HepG2 (cell line): Measurements from ENCODE around the gene PSMD2. TPM values are rescaled to one million over a fixed set of nuclear protein-coding genes. Genes with fewer than 3 reads are reported as not detected.
A peak's percentile ranks its signal among the peaks of the same experiment; 100 is the strongest.

Source experiments
- CEBPG ChIP-seq: IDR thresholded peaks from 2 replicates; pipeline ENCODE4 v1.6.1; 2016
- MBD4 ChIP-seq: IDR thresholded peaks from 2 replicates; pipeline ENCODE4 v1.6.1; 2012; ENCODE audit warnings: low read length, inconsistent platforms, borderline replicate concordance
- ZNF777 ChIP-seq: sonication (generic); formaldehyde crosslinking; IDR thresholded peaks from 2 replicates; pipeline ENCODE4 v1.4.0; 2020; ENCODE audit warnings: missing genetic modification reagents
- polyA plus RNA-seq, 8 experiments: library from polyadenylated mRNA; depleted of rRNA in 3 of 8; stranded (reverse) in 7 of 8; unstranded in 1 of 8; fragments of >200 nt; fragmentation: Illumina TruSeq in 4 of 8; extraction: Trizol in 4 of 8; gene quantifications; 2 replicates each; pipeline versions ENCODE4 v1.2.1 to v1.2.3, GENCODE V29; 2011 to 2016; ENCODE audit warnings: low read depth in 4 of 8, missing spikeins in 1 of 8, mixed read lengths in 1 of 8; ENCODE audit not compliant: insufficient read depth in 1 of 8
- total RNA-seq, 5 experiments: library from RNA; depleted of rRNA; stranded (reverse); fragments of >200 nt; fragmentation: Illumina TruSeq; extraction: Trizol; gene quantifications; 2 replicates each; pipeline ENCODE4 v1.2.3, GENCODE V29; 2016; ENCODE audit warnings: low read depth in 1 of 5
- TF ChIP-seq, protein P1 (sequence below): IDR thresholded peaks from 2 replicates; pipeline ENCODE4 v1.6.1; 2016; ENCODE audit warnings: missing compliant biosample characterization, missing genetic modification reagents, borderline replicate concordance
- TF ChIP-seq, protein P2 (sequence below): sonication (generic); formaldehyde crosslinking; IDR thresholded peaks from 2 replicates; pipeline ENCODE4 v1.4.0; 2020; ENCODE audit warnings: low read depth, missing genetic modification reagents
- TF ChIP-seq, protein P3 (sequence below): sonication (generic); formaldehyde crosslinking; IDR thresholded peaks from 2 replicates; pipeline ENCODE4 v1.4.0; 2020; ENCODE audit warnings: missing genetic modification reagents
- TF ChIP-seq, protein P4 (sequence below): sonication (generic); formaldehyde crosslinking; IDR thresholded peaks from 2 replicates; pipeline ENCODE4 v1.4.0; 2020; ENCODE audit warnings: missing genetic modification reagents
- TF ChIP-seq, protein P5 (sequence below): sonication (generic); formaldehyde crosslinking; IDR thresholded peaks from 2 replicates; pipeline ENCODE4 v1.8.1; 2023; ENCODE audit warnings: mild to moderate bottlenecking, missing genetic modification reagents, borderline replicate concordance
- TF ChIP-seq, protein P6 (sequence below), 2 experiments: sonication (generic) in 1 of 2; formaldehyde crosslinking in 1 of 2; IDR thresholded peaks; 2 replicates each; pipeline versions ENCODE4 v1.5.1 to v1.6.1; 2011 to 2020; ENCODE audit warnings: borderline replicate concordance in 1 of 2, low read depth in 1 of 2, low read length in 1 of 2, mild to moderate bottlenecking in 1 of 2, missing genetic modification reagents in 1 of 2, moderate library complexity in 1 of 2

Gene PSMD2
- total and polyA plus RNA-seq, 2 of the 13 experiments (the other 11 are each of a cell fraction or from before 2014, with no cell fraction given) = 125 to 200 TPM

DNA sequence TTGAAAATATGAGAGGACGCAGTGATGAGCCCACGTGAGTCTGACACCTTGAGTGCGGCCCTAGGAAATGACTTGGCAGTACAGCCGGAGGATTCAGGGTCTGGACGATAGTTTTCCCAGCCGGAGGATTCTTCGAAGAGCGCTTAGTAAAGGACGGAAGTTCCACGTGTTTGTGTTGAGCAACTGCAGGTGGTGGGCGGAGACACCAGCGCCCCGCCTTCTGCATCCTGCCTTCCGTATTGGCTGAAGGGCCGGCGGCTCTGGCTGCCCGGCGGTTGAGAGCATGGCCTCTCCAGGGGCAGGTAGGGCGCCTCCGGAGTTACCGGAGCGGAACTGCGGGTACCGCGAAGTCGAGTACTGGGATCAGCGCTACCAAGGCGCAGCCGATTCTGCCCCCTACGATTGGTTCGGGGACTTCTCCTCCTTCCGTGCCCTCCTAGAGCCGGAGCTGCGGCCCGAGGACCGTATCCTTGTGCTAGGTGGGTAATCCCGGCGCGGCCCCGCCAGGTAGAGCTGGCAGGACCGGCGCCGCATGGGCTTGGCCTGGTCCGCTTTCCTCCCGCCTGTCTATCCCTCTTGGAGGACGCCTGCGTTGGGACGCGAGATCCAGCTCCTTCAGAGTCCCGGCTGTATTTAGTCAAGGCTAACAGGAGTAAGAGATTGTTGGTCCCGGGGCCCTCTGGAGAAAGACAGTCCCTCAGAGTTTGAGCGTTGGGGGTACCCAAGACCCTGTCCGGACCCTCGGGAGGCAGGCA, 49.5 kb upstream of the PSMD2 start, which contains the start of gene EEF1AKMT4 (continued):
- TF ChIP-seq, protein P1, sequence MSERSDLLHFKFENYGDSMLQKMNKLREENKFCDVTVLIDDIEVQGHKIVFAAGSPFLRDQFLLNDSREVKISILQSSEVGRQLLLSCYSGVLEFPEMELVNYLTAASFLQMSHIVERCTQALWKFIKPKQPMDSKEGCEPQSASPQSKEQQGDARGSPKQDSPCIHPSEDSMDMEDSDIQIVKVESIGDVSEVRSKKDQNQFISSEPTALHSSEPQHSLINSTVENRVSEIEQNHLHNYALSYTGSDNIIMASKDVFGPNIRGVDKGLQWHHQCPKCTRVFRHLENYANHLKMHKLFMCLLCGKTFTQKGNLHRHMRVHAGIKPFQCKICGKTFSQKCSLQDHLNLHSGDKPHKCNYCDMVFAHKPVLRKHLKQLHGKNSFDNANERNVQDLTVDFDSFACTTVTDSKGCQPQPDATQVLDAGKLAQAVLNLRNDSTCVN = no peak
- peak; percentile 97 for TF ChIP-seq CEBPG (CRISPR knock-in tag)
- TF ChIP-seq, protein P2, sequence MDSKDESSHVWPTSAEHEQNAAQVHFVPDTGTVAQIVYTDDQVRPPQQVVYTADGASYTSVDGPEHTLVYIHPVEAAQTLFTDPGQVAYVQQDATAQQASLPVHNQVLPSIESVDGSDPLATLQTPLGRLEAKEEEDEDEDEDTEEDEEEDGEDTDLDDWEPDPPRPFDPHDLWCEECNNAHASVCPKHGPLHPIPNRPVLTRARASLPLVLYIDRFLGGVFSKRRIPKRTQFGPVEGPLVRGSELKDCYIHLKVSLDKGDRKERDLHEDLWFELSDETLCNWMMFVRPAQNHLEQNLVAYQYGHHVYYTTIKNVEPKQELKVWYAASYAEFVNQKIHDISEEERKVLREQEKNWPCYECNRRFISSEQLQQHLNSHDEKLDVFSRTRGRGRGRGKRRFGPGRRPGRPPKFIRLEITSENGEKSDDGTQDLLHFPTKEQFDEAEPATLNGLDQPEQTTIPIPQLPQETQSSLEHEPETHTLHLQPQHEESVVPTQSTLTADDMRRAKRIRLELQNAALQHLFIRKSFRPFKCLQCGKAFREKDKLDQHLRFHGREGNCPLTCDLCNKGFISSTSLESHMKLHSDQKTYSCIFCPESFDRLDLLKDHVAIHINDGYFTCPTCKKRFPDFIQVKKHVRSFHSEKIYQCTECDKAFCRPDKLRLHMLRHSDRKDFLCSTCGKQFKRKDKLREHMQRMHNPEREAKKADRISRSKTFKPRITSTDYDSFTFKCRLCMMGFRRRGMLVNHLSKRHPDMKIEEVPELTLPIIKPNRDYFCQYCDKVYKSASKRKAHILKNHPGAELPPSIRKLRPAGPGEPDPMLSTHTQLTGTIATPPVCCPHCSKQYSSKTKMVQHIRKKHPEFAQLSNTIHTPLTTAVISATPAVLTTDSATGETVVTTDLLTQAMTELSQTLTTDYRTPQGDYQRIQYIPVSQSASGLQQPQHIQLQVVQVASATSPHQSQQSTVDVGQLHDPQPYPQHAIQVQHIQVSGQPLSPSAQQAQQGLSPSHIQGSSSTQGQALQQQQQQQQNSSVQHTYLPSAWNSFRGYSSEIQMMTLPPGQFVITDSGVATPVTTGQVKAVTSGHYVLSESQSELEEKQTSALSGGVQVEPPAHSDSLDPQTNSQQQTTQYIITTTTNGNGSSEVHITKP (CRISPR knock-in tag) = peak; percentile 64; the same call in 1 of the 2 replicates
- TF ChIP-seq, protein P3, sequence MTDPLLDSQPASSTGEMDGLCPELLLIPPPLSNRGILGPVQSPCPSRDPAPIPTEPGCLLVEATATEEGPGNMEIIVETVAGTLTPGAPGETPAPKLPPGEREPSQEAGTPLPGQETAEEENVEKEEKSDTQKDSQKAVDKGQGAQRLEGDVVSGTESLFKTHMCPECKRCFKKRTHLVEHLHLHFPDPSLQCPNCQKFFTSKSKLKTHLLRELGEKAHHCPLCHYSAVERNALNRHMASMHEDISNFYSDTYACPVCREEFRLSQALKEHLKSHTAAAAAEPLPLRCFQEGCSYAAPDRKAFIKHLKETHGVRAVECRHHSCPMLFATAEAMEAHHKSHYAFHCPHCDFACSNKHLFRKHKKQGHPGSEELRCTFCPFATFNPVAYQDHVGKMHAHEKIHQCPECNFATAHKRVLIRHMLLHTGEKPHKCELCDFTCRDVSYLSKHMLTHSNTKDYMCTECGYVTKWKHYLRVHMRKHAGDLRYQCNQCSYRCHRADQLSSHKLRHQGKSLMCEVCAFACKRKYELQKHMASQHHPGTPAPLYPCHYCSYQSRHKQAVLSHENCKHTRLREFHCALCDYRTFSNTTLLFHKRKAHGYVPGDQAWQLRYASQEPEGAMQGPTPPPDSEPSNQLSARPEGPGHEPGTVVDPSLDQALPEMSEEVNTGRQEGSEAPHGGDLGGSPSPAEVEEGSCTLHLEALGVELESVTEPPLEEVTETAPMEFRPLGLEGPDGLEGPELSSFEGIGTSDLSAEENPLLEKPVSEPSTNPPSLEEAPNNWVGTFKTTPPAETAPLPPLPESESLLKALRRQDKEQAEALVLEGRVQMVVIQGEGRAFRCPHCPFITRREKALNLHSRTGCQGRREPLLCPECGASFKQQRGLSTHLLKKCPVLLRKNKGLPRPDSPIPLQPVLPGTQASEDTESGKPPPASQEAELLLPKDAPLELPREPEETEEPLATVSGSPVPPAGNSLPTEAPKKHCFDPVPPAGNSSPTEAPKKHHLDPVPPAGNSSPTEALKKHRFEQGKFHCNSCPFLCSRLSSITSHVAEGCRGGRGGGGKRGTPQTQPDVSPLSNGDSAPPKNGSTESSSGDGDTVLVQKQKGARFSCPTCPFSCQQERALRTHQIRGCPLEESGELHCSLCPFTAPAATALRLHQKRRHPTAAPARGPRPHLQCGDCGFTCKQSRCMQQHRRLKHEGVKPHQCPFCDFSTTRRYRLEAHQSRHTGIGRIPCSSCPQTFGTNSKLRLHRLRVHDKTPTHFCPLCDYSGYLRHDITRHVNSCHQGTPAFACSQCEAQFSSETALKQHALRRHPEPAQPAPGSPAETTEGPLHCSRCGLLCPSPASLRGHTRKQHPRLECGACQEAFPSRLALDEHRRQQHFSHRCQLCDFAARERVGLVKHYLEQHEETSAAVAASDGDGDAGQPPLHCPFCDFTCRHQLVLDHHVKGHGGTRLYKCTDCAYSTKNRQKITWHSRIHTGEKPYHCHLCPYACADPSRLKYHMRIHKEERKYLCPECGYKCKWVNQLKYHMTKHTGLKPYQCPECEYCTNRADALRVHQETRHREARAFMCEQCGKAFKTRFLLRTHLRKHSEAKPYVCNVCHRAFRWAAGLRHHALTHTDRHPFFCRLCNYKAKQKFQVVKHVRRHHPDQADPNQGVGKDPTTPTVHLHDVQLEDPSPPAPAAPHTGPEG (CRISPR knock-in tag) = peak; percentile 49; the same call in 1 of the 2 replicates
- no peak for TF ChIP-seq MBD4
- peak; percentile 31; the same call in 1 of the 2 replicates for TF ChIP-seq ZNF777 (CRISPR knock-in tag)
- TF ChIP-seq, protein P4, sequence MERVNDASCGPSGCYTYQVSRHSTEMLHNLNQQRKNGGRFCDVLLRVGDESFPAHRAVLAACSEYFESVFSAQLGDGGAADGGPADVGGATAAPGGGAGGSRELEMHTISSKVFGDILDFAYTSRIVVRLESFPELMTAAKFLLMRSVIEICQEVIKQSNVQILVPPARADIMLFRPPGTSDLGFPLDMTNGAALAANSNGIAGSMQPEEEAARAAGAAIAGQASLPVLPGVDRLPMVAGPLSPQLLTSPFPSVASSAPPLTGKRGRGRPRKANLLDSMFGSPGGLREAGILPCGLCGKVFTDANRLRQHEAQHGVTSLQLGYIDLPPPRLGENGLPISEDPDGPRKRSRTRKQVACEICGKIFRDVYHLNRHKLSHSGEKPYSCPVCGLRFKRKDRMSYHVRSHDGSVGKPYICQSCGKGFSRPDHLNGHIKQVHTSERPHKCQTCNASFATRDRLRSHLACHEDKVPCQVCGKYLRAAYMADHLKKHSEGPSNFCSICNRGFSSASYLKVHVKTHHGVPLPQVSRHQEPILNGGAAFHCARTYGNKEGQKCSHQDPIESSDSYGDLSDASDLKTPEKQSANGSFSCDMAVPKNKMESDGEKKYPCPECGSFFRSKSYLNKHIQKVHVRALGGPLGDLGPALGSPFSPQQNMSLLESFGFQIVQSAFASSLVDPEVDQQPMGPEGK (CRISPR knock-in tag) = no peak
- TF ChIP-seq, protein P5, sequence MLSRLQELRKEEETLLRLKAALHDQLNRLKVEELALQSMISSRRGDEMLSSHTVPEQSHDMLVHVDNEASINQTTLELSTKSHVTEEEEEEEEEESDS (CRISPR knock-in tag) = no peak
- TF ChIP-seq, protein P6, sequence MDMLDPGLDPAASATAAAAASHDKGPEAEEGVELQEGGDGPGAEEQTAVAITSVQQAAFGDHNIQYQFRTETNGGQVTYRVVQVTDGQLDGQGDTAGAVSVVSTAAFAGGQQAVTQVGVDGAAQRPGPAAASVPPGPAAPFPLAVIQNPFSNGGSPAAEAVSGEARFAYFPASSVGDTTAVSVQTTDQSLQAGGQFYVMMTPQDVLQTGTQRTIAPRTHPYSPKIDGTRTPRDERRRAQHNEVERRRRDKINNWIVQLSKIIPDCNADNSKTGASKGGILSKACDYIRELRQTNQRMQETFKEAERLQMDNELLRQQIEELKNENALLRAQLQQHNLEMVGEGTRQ (IDR thresholded peaks at IDR 0.05; ENCODE audit: low read depth, low read length) = no peak
- TF ChIP-seq, protein P6 (CRISPR knock-in tag; IDR thresholded peaks at IDR 0.05; ENCODE audit: borderline replicate concordance) = no peak
